GM12801 (cell line): Measurements from ENCODE around the gene NUP160.

ENCODE experiments used
- TF ChIP-seq, protein P1 (sequence below): IDR thresholded peaks from one replicate; pipeline ENCODE4 v1.5.1; 2011; ENCODE audit warnings: control low read depth; ENCODE audit not compliant: insufficient read length; ENCODE audit errors: extremely low read depth

NUP160 gene

DNA sequence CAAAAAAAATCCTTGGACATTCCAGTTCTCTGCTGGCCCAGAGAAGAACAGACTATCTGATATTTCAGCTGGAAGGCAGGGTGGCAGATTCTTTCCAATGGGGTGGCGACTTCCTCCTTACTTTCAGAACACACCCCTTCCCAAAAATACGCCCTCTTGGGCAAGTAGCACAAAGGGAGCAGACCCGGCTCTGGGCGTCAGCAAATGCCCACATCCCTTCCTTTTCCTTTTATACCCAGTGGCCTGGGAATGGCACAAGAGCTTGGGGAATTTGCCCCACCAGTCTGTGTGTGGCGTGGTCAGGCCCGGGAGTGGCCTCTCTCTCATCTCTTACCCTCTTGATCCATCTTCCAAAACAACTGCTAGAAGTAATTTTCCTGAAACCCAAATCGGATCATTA, 33.0 kb upstream of the NUP160 start:
- TF ChIP-seq, protein P1, sequence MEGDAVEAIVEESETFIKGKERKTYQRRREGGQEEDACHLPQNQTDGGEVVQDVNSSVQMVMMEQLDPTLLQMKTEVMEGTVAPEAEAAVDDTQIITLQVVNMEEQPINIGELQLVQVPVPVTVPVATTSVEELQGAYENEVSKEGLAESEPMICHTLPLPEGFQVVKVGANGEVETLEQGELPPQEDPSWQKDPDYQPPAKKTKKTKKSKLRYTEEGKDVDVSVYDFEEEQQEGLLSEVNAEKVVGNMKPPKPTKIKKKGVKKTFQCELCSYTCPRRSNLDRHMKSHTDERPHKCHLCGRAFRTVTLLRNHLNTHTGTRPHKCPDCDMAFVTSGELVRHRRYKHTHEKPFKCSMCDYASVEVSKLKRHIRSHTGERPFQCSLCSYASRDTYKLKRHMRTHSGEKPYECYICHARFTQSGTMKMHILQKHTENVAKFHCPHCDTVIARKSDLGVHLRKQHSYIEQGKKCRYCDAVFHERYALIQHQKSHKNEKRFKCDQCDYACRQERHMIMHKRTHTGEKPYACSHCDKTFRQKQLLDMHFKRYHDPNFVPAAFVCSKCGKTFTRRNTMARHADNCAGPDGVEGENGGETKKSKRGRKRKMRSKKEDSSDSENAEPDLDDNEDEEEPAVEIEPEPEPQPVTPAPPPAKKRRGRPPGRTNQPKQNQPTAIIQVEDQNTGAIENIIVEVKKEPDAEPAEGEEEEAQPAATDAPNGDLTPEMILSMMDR = no peak

DNA sequence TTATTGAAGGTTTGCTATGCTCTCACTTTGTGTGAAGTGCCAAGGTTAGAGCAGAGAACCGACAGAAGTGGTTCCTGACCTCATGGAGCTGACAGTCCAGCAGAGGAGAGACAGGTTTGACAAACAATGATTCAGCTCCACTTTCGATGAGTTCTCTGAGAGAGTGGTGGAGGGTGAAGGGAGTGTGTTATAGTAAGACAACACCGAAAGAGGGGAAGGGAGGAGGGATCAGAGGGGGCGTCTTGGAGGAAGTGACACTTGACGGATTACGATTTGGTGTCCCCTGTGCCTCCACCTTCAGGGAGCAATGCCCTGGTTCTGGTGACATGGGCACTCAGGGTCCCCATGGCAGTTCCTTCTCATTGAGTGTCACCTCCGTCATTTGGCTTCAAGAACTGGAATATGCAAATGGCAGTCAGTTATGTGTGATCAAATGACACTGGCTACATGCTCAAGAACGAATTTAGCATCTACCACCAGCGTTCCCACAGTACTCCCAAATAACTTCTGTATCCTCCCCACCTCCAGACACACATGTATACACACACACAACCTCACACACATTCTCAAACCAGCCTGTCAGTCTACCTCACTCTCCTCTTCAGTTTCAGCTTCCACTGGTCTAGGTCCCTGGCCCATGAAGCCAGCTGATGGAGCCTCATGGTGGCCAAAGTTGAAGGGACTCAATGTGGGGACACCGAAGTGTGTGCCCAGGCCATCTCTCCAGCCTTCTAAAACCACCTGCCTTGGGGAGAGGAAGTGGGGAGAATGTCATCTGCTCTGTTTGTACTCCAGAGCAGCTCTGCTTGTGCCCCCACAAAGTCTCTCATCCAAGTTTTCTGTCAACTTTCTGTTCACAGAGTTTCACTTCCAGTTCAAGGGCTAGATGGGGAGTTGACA, 31.4 kb upstream of the NUP160 start:
- TF ChIP-seq, protein P1 = no peak

DNA sequence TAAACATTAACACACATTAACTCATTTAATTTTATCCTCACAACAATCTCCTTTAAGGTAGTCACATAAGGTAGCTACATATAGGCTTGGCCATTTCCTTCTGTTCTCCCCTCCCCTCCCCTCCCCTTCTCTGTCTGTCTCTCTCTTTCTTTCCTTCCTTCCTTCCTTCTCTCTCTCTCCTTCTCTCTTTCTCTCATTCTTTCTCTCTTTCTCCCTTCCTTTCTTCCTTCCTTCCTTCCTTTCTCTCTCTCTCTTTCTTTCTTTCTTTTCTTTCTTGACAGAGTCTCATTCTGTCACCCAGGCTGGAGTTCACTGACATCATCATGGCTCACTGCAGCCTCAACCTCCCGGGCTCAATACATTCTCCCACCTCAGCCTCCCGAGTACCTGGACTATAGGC, 22.3 kb upstream of the NUP160 start:
- TF ChIP-seq, protein P1 = no peak

DNA sequence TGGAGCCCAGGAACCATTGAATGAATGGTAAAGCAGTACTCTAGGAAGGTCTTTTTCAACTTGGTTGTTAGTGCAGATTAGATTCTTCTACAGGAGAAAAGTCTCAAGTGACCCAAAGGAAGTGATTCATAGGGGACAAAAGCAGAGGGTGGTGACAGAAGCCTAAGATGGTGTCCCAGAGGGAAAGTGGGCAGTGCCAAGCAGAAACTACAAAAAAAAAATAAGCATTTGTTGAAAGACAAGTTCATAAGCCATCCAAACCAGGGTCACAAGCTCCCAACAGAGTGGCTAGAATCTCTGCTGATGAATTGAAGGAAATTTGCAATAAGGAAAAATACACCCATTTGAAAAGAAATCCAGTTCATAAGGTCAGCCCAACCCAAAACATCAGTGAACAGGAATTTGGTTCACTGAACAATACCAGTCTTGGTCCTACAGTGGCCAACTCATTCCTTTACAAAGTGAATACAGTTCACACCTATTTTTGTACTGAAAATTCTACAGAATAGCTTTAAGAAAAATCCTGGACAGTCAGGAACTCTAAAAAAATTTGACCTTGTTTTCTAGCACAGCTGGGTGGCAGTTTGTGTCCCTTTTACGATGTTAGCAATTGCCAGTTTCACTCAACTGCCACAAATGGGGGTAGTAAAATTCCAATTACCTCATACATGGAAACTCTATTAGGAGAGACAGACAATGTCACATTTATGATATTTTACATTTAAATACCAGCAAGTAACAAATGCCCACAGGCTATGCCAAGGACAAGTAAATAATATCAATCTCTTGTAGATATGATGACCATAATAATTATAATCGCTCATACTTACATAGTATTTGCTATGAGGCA, 21.6 kb upstream of the NUP160 start:
- TF ChIP-seq, protein P1 = no peak

DNA sequence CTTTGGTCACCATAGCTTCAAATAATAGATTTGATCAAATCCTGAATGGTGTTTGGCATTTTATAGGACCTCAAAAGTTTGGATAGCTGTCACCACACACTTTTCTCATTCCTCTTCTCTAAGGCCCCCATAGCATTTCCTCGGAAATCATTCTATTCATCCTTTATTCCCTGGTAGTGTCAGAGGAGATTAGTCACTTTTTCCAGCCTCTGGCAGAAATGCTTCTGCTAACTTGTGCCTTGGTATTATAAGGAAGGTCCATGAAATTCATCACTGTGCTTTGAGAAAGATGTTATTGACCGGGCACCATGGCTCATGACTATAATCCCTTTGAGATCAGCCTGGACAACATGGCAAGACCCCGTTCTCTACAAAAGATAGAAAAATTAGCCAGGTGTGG, 19.7 kb upstream of the NUP160 start:
- TF ChIP-seq, protein P1 = no peak

DNA sequence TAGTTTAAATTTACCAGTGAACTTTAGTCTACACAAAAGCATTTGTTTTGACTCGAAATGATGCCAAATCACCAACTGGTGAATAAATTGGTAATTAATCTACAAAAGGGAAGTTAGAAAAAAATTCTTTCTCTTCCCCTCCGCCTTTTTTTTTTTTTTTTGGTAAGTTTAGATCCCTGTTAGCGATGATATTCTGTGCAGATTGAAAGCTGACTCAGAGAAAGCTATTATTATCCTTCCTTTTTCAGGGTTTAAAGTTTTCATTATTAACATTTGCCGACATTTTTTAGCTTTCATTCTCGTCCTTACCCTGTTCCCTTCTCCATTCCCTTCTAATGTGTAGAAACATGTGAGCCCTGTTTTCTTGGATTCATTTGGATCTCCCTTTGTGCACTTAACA, 16.8 kb upstream of the NUP160 start:
- TF ChIP-seq, protein P1 = no peak

DNA sequence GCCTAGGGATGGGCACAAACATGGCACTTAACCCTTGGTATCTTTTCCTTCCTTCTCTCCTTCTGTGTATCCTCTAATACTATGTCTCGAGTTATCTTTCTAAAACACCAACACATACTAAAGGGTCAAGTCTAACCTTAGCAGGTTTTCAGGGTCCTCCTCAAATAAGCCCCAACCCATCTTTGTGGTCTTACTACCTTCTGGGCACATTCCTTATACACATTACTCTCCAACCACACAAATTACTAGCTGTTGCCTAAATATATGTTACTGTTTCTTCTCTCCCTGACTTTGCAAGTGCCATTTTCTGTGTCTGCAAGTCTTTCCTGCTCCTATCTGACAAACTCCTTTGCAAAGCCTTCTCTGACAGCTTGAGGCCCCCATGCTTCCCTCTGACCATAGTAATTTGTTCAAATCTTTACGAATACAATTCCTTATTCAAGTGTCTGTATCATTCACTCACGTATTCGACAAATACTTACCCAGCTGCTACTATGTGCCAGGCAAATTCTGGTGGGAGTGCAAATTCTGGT, 15.8 kb upstream of the NUP160 start:
- TF ChIP-seq, protein P1 = no peak
